ENCODE results near the gene SORCS1. TPM values are rescaled to one million over a fixed set of nuclear protein-coding genes. Genes with fewer than 3 reads are reported as not detected.

SORCS1 gene
- total and polyA plus RNA-seq, 2 of the 8 experiments (the other 6 are each of a cell fraction or from before 2014, with no cell fraction given): 4.1 to 4.6 TPM

GRCh38 chr10:106836933-106837663 lies 327.4 kb downstream of the SORCS1 start:
- H3K4me2 ChIP-seq (ENCODE audit: insufficient read depth in 1 of 2, low read depth in 2 of 2, low read length in 2 of 2): no peak overlapping the region
- H3K9ac ChIP-seq (replicated peaks in 1 of 4; ENCODE audit: extremely low read depth in 1 of 4, low read depth in 3 of 4, low read length in 3 of 4): no peak overlapping the region
- no peak overlapping the region for H3K18ac ChIP-seq (ENCODE audit: extremely low read depth, low read length)
- H3K4ac ChIP-seq (replicated peaks; ENCODE audit: insufficient read length, low read depth, low read length): no peak overlapping the region
- WGBS, 2 experiments (ENCODE audit: extremely low coverage in 1 of 2, insufficient coverage in 1 of 2, insufficient read length in 1 of 2, insufficient replicate concordance in 2 of 2, low coverage in 1 of 2, low lambda C conversion rate in 2 of 2, missing lambda C conversion rate in 1 of 2): 89% methylated on average over 2 of the region's 2 CpGs; no CpG with 5 or more reads in 1 of the 2 experiments
- H4K91ac ChIP-seq (replicated peaks; ENCODE audit: insufficient read length, low read length): no peak overlapping the region
- H4K20me1 ChIP-seq (replicated peaks in 1 of 2; ENCODE audit: control insufficient read depth in 1 of 2, insufficient read depth in 2 of 2, low read length in 2 of 2): no peaks in the 10 kb centered on the region
- no peaks in the 10 kb centered on the region; the same call in 1 of the 2 replicates for H3K23me2 ChIP-seq (ENCODE audit: low read depth, low read length)
- no peaks in the 10 kb centered on the region for H3K4me1 ChIP-seq (replicated peaks in 1 of 4; ENCODE audit: control insufficient read depth in 3 of 4, insufficient read depth in 4 of 4, low read length in 3 of 4)
- H4K8ac ChIP-seq (ENCODE audit: extremely low read depth, insufficient read depth, low read length): no peak overlapping the region
- no peak for FAIRE-seq
- H2AK5ac ChIP-seq (ENCODE audit: low read depth, low read length): no peak overlapping the region
- H2BK20ac ChIP-seq (ENCODE audit: low read length): no peak overlapping the region
- no peaks in the 10 kb centered on the region for H3K79me1 ChIP-seq (ENCODE audit: low read depth, low read length)
- no peak overlapping the region for H3K4me3 ChIP-seq (ENCODE audit: extremely low read depth in 1 of 4, insufficient read depth in 2 of 4, low read depth in 3 of 4, low read length in 4 of 4)
- H4K5ac ChIP-seq (ENCODE audit: insufficient read length, low read depth, low read length): no peak overlapping the region
- H3K27me3 ChIP-seq (replicated peaks in 1 of 4; ENCODE audit: control insufficient read depth in 3 of 4, extremely low read depth in 1 of 4, insufficient read depth in 3 of 4, low read length in 3 of 4): peaks cover 0 to 2% (median 0%) of the 10 kb centered on the region in 4 experiments; a peak in 1 of 7 replicates
- no peak overlapping the region for H3K27ac ChIP-seq (ENCODE audit: low read depth, low read length)
- no peak overlapping the region for H3K14ac ChIP-seq (ENCODE audit: insufficient read length)
- no peak overlapping the region for H3K23ac ChIP-seq (ENCODE audit: insufficient read length)
- no peak overlapping the region for H2BK5ac ChIP-seq (ENCODE audit: low read depth, low read length)
- H3K9me3 ChIP-seq (ENCODE audit: insufficient read depth in 2 of 2, low read depth in 1 of 2, low read length in 1 of 2): no peaks in the 10 kb centered on the region
- H3K36me3 ChIP-seq (ENCODE audit: control insufficient read depth in 2 of 4, insufficient read depth in 4 of 4, low read length in 3 of 4): no peaks in the 10 kb centered on the region
- DNase-seq (ENCODE audit: low read depth in 1 of 2, low spot score in 2 of 2): no peak
- no peak overlapping the region for H2AFZ ChIP-seq (ENCODE audit: low read length)
- no peak overlapping the region for H2BK15ac ChIP-seq (ENCODE audit: low read length)
- no peaks in the 10 kb centered on the region for H3K79me2 ChIP-seq (ENCODE audit: control insufficient read depth in 1 of 2, insufficient read depth in 2 of 2, low read length in 2 of 2)
- POLR2A ChIA-PET (ENCODE audit: partially characterized antibody): interaction anchor here (0.6 to 1.1 kb wide), 2 partner anchors 13 to 162 kb away, joined by 3 to 4 read pairs; no protein-coding TSS in a partner anchor
- no peak overlapping the region for H3K56ac ChIP-seq (replicated peaks; ENCODE audit: insufficient read length, low read depth, low read length)
- no peak overlapping the region for H2BK120ac ChIP-seq (replicated peaks; ENCODE audit: low read depth, low read length)
- CTCF ChIA-PET (ENCODE audit: partially characterized antibody): no interaction called here
- TF ChIP-seq MAX (IDR thresholded peaks at IDR 0.05): no peak
- no peak for TF ChIP-seq EP300 (IDR thresholded peaks at IDR 0.05; ENCODE audit: borderline replicate concordance in 1 of 2, low read depth in 2 of 2, low read length in 2 of 2)
- no peak for TF ChIP-seq CREB1 (IDR thresholded peaks at IDR 0.05)
- TF ChIP-seq RNF2 (IDR thresholded peaks at IDR 0.05; ENCODE audit: borderline replicate concordance, low read depth, low read length, missing control alignments, poor library complexity, severe bottlenecking): no peak
- no peak for TF ChIP-seq NANOG (IDR thresholded peaks at IDR 0.05; ENCODE audit: insufficient read depth, low read depth, low read length, poor library complexity, severe bottlenecking)
- no peak for TF ChIP-seq RFX5 (IDR thresholded peaks at IDR 0.05; ENCODE audit: borderline replicate concordance, low read depth, low read length)
- no peak for TF ChIP-seq RBBP5 (IDR thresholded peaks at IDR 0.05; ENCODE audit: borderline replicate concordance, low read depth, low read length)
- no peak for TF ChIP-seq JUND (IDR thresholded peaks at IDR 0.05; ENCODE audit: low read length)
- no peak overlapping the region for H2BK12ac ChIP-seq (ENCODE audit: low read depth, low read length)
